Astrocyte (in vitro differentiated cells and primary cell): ENCODE data around the gene TAF6.

ENCODE experiments used
- EZH2 ChIP-seq: IDR thresholded peaks from 2 replicates; pipeline ENCODE4 v1.6.1; 2012; ENCODE audit warnings: mild to moderate bottlenecking, low read length, inconsistent platforms; ENCODE audit not compliant: insufficient read depth
- TF ChIP-seq, protein P1 (sequence below): IDR thresholded peaks from 2 replicates; pipeline ENCODE4 v1.5.1; 2011; ENCODE audit warnings: low read depth, mild to moderate bottlenecking, inconsistent platforms, low read length, moderate library complexity; ENCODE audit not compliant: insufficient read depth

DNA sequence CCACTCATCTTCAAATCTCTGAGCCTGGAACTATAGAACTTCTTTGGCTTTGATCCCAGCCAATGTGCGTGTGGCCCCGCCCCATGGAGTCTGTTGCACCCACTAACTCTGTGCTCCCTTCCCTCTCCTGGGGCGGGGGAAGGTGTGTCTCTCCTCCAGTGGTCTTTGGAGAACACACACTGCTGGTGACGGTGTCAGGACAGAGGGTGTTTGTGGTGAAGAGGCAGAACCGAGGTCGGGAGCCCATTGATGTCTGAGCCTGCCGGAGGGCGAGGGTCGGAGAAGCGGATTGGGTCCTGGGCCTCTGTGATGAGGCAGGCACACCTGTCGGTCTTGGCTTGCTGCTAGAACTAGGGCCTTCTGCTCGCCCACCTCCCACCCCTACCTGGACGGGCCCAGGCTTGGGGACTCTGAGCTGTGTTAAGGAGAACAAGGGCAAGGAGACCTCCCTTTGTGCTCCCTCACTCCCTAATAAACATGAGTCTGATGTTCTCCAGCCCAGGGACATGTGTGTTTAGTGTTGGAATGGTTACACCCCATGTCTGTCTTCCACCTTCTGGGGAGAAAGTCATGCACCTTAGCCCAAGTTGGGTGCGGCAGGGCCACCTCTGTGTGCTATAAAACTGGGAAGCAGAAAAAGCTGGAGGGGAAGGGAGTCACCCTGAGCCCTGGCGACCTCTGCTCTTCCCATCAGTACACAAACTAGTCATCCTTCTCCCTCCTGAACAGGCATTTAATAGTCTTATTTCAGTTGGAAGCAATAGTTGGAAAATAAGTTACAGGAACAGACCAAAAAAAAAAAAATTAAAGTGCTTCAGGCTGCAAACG lies 34.8 kb upstream of the TAF6 start:
- TF ChIP-seq, protein P1, sequence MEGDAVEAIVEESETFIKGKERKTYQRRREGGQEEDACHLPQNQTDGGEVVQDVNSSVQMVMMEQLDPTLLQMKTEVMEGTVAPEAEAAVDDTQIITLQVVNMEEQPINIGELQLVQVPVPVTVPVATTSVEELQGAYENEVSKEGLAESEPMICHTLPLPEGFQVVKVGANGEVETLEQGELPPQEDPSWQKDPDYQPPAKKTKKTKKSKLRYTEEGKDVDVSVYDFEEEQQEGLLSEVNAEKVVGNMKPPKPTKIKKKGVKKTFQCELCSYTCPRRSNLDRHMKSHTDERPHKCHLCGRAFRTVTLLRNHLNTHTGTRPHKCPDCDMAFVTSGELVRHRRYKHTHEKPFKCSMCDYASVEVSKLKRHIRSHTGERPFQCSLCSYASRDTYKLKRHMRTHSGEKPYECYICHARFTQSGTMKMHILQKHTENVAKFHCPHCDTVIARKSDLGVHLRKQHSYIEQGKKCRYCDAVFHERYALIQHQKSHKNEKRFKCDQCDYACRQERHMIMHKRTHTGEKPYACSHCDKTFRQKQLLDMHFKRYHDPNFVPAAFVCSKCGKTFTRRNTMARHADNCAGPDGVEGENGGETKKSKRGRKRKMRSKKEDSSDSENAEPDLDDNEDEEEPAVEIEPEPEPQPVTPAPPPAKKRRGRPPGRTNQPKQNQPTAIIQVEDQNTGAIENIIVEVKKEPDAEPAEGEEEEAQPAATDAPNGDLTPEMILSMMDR = no peak
- TF ChIP-seq EZH2 = no peak
